Testis (tissue), 3 donors: ENCODE measurements around the gene RIMS3. TPM values are rescaled to one million over a fixed set of nuclear protein-coding genes. Genes with fewer than 3 reads are reported as not detected.
"Not testable (repeated sequence)": the region's sequence is repeated elsewhere in the genome, so short reads cannot be mapped to it uniquely, and the experiment has no call there.

Experiments used
- DNase-seq: peaks from one replicate; pipeline ENCODE4 v3.0.0-alpha.2; 2019
- H3K27ac ChIP-seq, 2 donors: fragments of 200-600 bp; sonication (generic); one replicate each; pipeline ENCODE4 v1.5.1; 2019
- H3K27me3 ChIP-seq: fragments of 200-600 bp; sonication (generic); one replicate; pipeline ENCODE4 v1.5.1; 2019
- H3K36me3 ChIP-seq: fragments of 200-600 bp; sonication (generic); one replicate; pipeline ENCODE4 v1.5.1; 2017; ENCODE audit warnings: low read depth; ENCODE audit errors: missing control alignments
- H3K4me1 ChIP-seq: fragments of 200-600 bp; sonication (generic); one replicate; pipeline ENCODE4 v1.5.1; 2019
- H3K4me3 ChIP-seq, 2 donors: fragments of 200-600 bp; sonication (generic); one replicate each; pipeline ENCODE4 v1.5.1; 2017 to 2019
- H3K9me3 ChIP-seq: fragments of 200-600 bp; sonication (generic); one replicate; pipeline ENCODE4 v1.5.1; 2017
- POLR2A ChIP-seq: fragments of 450-650 bp; IDR thresholded peaks from one replicate; pipeline ENCODE4 v1.6.1; 2017; ENCODE audit warnings: antibody characterized with exemption, mild to moderate bottlenecking, moderate library complexity
- WGBS, 2 donors: methylation state at CpG; one replicate each; pipeline ENCODE4 v1.1.5; 2018; 5-methylcytosine and 5-hydroxymethylcytosine counted together
- intact Hi-C: fragments of 100-400 bp; cut with DNase I; formaldehyde crosslinking; loops from one replicate; pipeline ENCODE4 v1.15.1; 2023; ENCODE audit warnings: low total_unique reads
- polyA plus RNA-seq: library from polyadenylated mRNA; stranded (reverse); fragments of 350-450 nt; fragmentation: Illumina TruSeq; extraction: RNeasy Lipid Tissue Mini Kit (QIAGEN cat#74804); gene quantifications from one replicate; pipeline ENCODE4 v1.2.3, GENCODE V29; 2014; ENCODE audit warnings: low read depth, low replicate concordance; ENCODE audit not compliant: insufficient read depth
- total RNA-seq, 2 donors: library from RNA; depleted of rRNA; stranded (reverse); fragments of >200 nt; gene quantifications; one replicate each; pipeline ENCODE4 v1.2.3, GENCODE V29; 2016
- TF ChIP-seq, protein P1 (sequence below), 3 experiments: fragments of 450-650 bp in 2 of 3; fragments of 200-600 bp in 1 of 3; sonication (generic) in 1 of 3; IDR thresholded peaks; one replicate each; pipeline ENCODE4 v1.5.1; 2016 to 2019; ENCODE audit warnings: antibody characterized with exemption in 3 of 3, mild to moderate bottlenecking in 2 of 3, moderate library complexity in 1 of 3

Gene RIMS3
- total and polyA plus RNA-seq, 3 donors from 2014 or later, result 4.6 to 9.4 (median 8.3) TPM

DNA sequence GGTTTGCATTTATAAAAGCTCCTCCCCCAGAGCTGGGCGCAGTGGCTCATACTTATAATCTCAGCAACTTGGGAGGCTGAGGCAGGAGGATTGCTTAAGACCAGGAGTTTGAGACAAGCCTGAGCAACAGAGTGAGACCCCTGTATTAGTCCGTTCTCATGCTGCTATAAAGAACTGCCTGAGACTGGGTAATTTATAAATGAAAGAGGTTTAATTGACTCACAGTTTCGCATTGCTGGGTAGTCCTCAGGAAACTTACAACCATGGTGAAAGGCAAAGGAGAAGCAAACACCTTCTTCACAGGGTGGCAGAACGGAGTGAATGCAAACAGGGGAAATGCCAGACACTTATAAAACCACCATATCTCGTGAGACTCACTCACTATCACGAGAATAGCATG lies 81.5 kb downstream of the RIMS3 start:
- Histone ChIP-seq H3K9me3 (no peaks in the 10 kb centered on the region), H3K27ac (no peak overlapping the region), H3K27me3 (no peaks in the 10 kb centered on the region), H3K4me1 (no peaks in the 10 kb centered on the region), H3K4me3 (no peak overlapping the region), H3K36me3 (no peaks in the 10 kb centered on the region)
- intact Hi-C loops, result no loop called here
- WGBS, 2 donors, result 80 to 86% methylated on average over 6 of the region's 6 CpGs
- TF ChIP-seq, protein P1, sequence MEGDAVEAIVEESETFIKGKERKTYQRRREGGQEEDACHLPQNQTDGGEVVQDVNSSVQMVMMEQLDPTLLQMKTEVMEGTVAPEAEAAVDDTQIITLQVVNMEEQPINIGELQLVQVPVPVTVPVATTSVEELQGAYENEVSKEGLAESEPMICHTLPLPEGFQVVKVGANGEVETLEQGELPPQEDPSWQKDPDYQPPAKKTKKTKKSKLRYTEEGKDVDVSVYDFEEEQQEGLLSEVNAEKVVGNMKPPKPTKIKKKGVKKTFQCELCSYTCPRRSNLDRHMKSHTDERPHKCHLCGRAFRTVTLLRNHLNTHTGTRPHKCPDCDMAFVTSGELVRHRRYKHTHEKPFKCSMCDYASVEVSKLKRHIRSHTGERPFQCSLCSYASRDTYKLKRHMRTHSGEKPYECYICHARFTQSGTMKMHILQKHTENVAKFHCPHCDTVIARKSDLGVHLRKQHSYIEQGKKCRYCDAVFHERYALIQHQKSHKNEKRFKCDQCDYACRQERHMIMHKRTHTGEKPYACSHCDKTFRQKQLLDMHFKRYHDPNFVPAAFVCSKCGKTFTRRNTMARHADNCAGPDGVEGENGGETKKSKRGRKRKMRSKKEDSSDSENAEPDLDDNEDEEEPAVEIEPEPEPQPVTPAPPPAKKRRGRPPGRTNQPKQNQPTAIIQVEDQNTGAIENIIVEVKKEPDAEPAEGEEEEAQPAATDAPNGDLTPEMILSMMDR (IDR thresholded peaks at IDR 0.05), result no peak
- no peak for DNase-seq

DNA sequence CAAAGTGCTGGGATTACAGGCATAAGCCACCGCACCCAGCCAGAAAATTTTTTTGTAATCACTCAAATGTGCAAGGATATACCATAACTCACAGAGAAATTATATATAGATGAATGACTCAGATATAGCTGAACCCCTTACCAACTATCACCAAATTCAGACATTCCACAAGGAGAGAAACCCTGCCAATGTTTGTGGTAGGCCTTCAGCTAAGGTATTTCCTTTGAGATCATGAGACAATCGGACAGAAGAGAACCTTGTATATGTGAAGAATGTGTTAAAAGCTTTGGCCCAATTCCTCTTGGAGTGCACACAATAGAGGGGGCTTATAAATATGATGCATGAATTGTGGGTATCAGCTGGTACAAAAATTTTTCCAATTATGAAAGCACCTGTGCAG lies 83.4 kb downstream of the RIMS3 start:
- DNase-seq, result no peak
- WGBS, 2 donors, result 97 to 98% methylated on average over 2 of the region's 2 CpGs
- intact Hi-C loops, result no loop called here

DNA sequence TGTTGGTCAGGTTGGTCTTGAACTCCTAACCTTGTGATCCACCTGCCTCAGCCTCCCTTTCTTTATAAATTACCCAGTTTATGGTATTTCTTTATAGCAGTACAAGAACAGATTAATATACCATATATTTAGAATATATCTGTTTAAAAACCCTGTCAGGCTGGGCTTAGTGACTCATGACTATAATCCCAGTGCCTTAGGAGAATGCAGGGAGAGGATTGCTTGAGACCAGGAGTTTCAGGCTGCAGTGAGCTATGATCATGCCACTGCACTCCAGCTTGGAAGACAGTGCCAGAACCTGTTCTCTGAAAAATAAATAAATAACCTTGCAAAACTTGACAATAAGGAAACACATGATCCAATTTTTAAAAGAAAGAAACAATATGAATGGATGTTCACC lies 90.1 kb downstream of the RIMS3 start:
- Histone ChIP-seq H3K4me1 (no peaks in the 10 kb centered on the region), H3K27me3 (no peaks in the 10 kb centered on the region), H3K36me3 (no peaks in the 10 kb centered on the region), H3K27ac (no peak overlapping the region), H3K4me3 (no peak overlapping the region), H3K9me3 (no peaks in the 10 kb centered on the region)
- no peak for TF ChIP-seq POLR2A
- TF ChIP-seq, protein P1 (IDR thresholded peaks at IDR 0.05), result no peak
- no peak for DNase-seq
- intact Hi-C loops, result no loop called here

More for the DNA sequence above, 83.4 kb downstream of the RIMS3 start:
- Histone ChIP-seq H3K9me3 (no peaks in the 10 kb centered on the region), H3K27ac (no peak overlapping the region), H3K4me3 (no peak overlapping the region), H3K4me1 (no peaks in the 10 kb centered on the region), H3K27me3 (no peaks in the 10 kb centered on the region), H3K36me3 (no peaks in the 10 kb centered on the region)
- no peak for TF ChIP-seq POLR2A
- TF ChIP-seq, protein P1 (IDR thresholded peaks at IDR 0.05), result no peak

DNA sequence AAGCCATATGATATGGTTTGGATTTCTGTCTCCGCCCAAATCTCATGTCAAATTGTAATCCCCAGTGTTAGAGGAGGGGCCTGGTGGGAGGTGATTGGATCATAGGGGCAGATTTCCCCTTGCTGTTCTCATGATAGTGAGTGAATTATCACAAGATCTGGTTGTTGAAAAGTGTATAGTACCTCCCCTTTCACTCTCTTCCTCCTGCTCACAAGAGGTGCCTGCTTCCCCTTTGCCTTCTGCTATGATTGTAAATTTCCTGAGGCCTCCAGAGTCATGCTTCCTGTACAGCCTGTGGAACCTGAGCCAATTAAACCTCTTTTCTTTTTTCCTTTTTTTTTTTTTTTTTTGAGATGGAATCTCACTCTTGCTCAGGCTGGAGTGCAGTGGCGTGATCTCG lies 90.7 kb downstream of the RIMS3 start:
- H3K27ac ChIP-seq, H3K9me3 ChIP-seq, H3K36me3 ChIP-seq, H3K4me1 ChIP-seq, H3K27me3 ChIP-seq, DNase-seq, intact Hi-C loops, H3K4me3 ChIP-seq: not testable (repeated sequence)
- WGBS, 2 donors, result 85% methylated on average over 3 of the region's 3 CpGs

Other genes with a start within 250 kb of the RIMS3 start
- 1 to 10 TPM; 4.2 to 4.6 TPM for gene ZFP69B, start 215.2 kb downstream of the RIMS3 start, total RNA-seq
- gene ZFP69B, start 215.2 kb downstream of the RIMS3 start, polyA plus RNA-seq, result 3.0 TPM
- gene ZFP69, start 188.4 kb downstream of the RIMS3 start, total RNA-seq, result 1 to 10 TPM; 6.7 to 9.3 TPM
- 5.4 TPM for gene ZFP69, start 188.4 kb downstream of the RIMS3 start, polyA plus RNA-seq
- gene EXO5, start 156.9 kb downstream of the RIMS3 start, total RNA-seq, result 10 to 100 TPM in 1 of 2 donors, 1 to 10 TPM in 1; 9.4 to 10.9 TPM
- 8.4 TPM for gene EXO5, start 156.9 kb downstream of the RIMS3 start, polyA plus RNA-seq
- gene ZNF684, start 134.0 kb downstream of the RIMS3 start, total RNA-seq, result 1 to 10 TPM; 8.9 to 9.9 TPM
- gene ZNF684, start 134.0 kb downstream of the RIMS3 start, polyA plus RNA-seq, result 5.3 TPM
- gene NFYC, start 26.0 kb upstream of the RIMS3 start, total RNA-seq, result 10 to 100 TPM; 69.1 to 83.9 TPM
- gene NFYC, start 26.0 kb upstream of the RIMS3 start, polyA plus RNA-seq, result 70.0 TPM
- gene KCNQ4, start 118.1 kb upstream of the RIMS3 start, total RNA-seq, result 1 to 10 TPM; 1.4 to 2.4 TPM
- gene KCNQ4, start 118.1 kb upstream of the RIMS3 start, polyA plus RNA-seq, result 2.3 TPM
- 100 to 1,000 TPM in 1 of 2 donors, 10 to 100 TPM in 1; 79.0 to 124 TPM for gene CITED4, start 196.7 kb upstream of the RIMS3 start, total RNA-seq
- 20.1 TPM for gene CITED4, start 196.7 kb upstream of the RIMS3 start, polyA plus RNA-seq